HG02885 (cell line): Measurements from ENCODE around the gene PTBP3.
"Not testable (repeated sequence)": the region's sequence is repeated elsewhere in the genome, so short reads cannot be mapped to it uniquely, and the experiment has no call there.

Experiments
- ATAC-seq: cut with Tn5 transposase; IDR thresholded peaks from one replicate; pipeline ENCODE4 v1.9.1; 2021; ENCODE audit warnings: mild to moderate bottlenecking; ENCODE audit not compliant: unreplicated experiment, poor library complexity

PTBP3 gene

DNA sequence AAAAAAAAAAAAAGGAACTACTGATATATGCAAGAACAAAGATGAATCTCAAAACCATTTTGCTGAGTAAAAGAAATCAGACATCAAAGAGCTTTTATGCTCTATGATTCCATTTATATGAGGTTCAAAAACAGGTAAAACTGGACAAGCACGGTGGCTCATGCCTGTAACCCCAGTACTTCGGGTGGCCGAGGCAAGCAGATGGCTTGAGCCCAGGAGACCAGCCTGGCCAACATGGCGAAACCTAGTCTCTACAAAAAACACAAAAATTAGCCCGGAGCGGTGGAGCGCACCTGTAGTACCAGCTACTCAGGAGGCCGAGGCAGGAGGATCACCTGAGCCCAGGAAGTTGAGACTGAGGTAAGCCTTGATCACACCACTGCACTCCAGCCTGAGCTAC, 7.8 kb downstream of the PTBP3 start:
- ATAC-seq, result no peak

DNA sequence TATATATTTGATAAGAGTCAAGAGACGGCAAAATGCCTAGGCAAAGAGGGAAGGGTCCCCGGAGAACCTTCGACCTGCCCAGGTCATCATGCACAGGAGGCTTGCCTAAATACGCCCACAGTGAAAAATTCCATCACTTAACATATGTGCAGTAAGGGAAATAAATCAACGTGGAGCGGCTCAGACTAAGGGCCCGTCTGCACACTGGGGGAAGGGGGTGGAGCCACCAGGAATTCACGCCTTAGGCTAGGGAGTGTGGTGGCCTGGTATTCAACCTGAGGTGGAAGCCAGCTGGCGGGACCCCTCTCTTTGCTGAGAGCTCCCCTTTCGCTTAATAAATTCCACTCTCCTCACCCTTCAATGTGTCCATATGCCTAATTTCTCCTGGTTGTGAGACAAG, 8.3 kb downstream of the PTBP3 start:
- no peak for ATAC-seq

DNA sequence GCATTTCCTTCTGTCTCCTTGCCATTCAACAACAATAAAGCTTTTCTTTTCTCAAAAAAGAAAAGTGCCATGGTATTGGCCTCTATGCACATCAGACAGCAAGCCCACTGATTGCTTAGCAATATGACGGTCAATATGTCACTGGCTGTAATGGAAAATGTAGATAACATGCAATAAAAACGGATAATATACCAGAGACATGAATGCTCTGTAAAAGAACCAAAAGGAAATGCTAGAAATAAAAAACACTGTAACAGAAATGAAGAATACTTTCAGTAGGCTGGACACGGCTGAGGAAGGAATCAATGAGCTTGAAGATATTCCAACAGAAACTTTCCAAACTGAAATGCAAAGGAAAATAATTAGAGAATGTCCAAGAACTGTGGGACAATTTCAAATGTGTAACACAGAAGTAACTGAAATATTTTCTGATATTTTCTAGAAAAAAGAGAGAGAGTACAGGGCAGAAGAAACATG, 10.0 kb downstream of the PTBP3 start:
- ATAC-seq, result no peak

DNA sequence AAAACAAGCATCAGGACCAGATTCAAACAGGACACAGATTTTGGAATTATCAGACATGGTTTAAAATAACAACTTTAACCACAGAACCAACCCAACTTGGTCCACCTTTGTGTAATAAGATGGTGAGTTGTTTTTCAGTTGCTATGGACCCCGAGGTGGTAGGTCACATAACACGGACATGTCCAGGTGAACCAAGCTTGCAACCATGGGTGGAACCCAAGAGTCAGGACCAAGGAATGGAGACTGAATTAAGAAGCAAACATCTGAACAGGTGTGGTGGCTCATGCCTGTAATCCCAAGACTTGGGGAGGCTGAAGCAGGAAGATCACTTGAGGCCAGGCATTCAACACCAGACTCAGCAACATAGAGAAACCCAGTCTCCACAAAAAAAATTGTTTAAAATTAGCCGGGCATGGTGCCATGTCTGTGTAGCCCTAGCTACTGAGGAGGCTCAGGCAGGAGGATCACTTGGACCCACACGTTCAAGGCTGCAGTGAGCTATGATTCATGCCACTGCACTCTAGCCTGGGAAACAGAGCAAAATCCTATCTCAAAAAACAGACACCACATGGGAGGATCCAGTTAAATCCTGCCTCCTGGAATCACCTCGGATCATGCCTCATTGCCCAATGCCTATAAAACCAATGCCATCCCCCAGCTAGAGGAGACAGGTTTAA, 10.6 kb downstream of the PTBP3 start:
- ATAC-seq, result no peak

DNA sequence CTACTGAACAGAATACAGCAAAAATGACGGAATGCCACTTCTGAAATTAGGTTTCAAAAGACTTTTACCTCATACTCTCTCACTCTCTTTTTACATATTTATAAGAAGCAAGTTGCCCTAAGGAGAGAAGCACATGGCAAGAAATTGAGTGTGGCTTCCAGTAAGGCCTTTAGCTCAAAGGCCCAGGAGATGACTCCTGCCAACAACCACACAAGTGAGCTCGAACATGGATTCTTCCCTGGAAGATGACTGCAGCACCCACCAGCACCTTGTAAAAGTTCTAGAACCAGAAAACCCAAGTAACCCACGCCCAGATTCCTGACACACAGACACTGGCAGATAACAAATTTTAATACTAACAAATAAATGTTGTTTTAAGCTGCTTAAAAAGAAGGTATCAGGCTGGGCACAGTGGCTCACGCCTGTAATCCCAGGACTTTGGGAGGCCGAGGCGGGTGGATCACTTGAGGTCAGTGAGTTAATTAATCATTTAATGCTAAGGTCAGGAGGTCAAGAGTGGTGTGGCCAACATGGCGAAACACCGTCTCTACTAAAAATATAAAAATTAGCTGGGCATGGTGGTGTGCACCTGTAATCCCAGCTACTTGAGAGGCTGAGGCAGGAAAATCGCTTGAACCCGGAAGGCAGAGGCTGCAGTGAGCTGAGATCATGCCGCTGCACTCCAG, 17.0 kb downstream of the PTBP3 start:
- ATAC-seq, result no peak

DNA sequence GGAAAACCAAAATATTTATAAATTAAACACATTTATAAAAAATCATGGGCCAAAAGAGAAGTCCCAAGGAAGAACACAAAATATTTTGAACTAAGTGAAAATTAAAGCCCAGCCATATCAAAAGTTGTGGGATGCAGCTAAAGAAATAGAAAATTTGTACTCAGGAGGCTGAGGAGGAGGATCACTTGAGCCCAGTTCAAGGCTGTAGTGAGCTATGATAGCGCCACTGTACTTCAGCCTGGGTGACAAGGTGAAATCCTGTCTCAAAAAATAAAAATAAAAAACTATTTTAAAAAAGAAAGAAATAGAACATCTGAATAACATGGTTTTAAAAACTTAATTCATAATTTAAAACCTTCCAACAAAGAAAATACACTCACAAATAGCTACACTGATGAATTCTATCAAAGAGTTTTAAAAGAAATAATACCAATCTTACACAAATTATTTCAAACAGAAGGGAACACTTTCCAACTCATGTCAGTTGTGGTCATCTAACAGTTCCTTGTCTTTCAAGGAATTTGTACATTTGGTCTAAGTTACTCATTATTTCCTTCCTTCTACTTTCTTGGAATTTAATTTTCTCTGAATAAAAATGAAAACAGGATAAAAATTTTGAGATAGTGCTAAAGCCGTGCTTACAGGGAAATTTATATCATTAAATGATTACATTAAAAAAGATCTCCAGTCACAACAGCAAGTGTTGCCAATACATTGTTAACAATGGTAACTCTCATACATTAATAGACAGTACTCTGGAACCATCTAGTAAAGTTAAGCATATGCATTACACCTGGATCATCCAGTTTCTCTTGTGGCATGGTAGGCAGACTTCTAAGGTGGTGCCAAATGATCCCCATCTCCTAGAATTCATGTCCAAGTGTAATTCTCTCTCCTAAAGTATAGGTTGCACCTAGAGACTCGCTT, 17.8 kb downstream of the PTBP3 start:
- no peak for ATAC-seq

DNA sequence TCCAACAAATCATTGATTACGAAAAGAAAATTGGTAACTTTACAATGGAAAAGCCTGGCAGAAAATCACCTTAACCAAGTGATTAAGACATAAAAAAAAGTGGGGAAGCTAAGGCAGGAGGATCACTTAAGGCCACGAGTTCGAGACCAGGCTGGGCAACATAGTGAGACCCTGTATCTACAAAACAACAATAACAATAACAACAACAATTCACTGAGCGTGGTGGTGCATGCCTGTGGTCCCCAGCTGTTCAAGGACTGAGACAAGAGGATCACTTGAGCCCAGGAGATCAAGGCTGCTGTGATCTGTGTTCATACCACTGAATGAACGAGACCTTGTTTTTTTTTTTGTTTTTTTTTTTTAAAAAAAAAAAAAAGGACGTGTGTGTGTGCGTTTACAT, 21.3 kb downstream of the PTBP3 start:
- ATAC-seq, result no peak

DNA sequence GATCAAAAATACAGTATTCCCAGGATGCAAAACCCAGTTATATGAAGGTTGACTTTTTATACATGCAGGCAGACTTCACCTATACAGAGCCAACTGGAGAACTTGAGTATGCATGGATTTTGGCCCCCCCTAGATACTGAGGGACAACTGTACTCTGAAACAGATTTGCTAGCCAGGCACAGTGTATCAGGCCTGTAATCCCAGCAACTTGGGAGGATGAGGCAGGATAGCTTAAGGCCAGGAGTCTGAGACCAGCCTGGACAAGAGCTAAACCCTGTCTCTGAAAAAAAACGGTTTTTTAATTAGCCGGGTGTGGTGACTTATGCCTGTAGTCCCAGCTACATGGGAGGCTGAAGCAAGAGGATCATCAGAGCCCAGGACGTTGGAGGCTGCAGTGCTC, 21.9 kb downstream of the PTBP3 start:
- no peak for ATAC-seq

DNA sequence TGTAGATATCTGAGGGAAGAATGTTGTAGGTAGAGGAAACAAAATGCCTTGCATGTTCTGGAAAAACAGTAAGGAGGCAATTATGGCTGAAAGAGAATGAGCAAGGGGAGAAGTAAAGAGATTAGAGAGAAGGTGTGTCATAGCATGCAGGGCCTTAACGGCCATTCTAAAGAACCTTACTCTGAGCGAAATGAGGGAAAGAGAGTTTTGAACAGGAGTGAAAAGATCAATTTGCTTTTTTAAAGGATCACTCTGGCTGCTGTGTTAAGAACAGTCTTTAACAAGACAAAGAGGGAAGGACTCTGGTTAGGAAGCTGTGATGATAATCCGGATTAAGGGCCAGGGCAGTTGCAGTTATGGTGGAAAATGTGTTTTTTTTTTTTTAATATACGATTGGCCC, 22.6 kb downstream of the PTBP3 start:
- no peak for ATAC-seq

DNA sequence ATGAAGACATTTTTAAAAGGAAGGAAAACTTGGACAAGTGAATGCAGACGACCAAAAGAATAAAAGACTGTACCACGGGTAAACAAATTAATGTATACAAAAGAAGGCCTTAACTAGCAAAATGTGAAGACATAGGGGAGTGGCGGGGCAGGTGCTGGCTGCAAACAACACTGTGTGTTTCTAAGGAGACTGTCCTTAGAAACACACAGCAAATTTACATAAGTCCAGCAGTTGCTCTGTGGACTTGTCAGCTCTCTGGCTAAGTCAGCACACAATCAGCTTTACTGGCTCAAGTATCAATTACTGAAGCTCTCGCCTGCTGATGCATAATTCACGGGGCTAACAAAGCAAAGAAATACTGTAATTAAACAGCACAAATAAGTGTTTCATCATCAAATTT, 24.8 kb downstream of the PTBP3 start:
- no peak for ATAC-seq

DNA sequence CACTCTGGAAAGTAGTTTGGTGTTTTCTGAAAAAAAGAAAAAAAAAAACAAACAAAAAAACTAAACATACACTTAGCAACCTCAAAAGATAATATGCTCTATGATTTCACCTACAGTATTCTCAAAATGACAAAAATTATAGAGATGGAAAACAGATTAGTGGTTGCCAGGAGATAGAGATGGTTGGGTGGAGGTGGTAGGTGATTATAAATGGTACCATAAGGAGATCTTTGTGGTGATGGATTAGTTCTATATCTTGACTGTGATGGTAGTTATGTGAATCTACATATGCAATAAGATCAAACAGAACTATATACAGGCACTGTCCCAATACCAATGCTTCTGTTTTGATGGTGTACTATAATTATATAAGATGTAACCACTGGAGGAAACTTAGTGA, 32.0 kb downstream of the PTBP3 start:
- ATAC-seq, result no peak

DNA sequence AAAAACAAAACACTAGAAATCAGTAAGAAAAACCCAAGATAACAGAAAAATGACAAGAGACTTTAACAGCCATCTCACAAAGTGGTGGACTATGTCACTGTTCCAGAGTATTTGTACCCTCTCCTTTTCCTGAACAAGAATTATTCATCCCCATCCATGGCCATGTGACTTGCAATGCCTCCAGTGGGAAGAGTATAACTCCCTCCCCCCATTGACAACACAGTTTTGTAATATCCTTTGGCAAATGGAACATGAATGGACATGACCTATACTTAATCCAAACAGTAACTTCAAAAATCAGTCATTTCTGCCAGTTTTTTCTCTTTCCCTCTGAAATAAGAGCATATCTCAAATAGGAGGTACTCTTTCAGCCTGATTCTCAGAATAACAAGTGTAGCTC, 33.9 kb downstream of the PTBP3 start:
- no peak for ATAC-seq

DNA sequence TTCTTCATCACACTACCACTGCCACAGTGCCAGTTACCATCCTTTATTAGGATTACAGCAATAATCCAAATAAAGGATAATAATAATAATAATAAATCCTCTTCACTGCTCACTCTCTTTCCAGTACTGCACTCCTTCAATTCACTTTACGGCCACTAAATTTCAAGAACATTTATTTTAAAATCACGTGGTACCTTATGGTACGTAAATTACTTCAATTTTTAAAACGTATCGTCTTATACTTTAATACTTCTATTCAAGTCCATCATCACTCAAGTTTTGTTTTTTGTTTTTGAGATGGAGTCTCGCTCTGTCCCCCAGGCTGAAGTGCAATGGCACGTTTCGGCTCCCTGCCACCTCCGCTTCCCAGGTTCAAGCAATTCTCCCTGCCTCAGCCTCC, 36.5 kb downstream of the PTBP3 start:
- ATAC-seq, result no peak

DNA sequence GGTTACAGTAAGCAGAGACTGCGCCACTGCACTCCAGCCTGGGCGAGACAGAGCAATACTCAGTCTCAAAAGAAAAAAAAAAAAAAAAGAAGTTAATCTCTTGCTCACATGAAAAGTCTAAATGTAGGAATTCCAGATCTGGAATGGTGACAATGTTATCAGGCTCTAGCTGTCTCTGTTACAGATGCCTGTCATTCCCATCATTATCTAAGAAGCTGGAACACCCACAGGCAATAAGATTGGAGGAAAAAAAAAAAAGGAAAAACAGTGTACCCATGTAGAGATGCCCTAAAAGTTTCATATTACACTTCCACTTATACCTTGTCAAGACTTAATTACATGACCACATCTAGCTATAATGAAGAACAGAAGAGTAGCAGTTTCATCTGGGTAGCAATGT, 38.2 kb downstream of the PTBP3 start:
- ATAC-seq, result no peak

DNA sequence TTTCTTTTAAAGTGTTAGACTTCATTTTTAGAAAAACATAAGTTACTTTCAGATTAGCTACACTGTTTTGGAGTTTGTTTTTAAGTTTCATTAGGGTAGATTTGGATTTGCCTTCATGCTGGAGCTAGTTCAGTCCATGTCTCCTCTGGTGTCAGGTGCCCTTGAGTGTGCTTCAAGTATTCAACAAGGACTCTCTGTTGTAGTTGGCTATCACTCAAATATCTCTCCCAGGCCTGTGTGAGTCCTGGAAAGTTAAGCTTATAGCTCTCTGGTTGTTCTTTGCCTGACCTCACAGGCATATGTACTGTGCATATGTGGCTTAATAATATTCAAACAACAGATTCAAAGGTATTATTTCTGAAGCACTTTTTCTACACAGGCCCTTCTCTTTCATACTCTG, 45.4 kb downstream of the PTBP3 start:
- no peak for ATAC-seq

DNA sequence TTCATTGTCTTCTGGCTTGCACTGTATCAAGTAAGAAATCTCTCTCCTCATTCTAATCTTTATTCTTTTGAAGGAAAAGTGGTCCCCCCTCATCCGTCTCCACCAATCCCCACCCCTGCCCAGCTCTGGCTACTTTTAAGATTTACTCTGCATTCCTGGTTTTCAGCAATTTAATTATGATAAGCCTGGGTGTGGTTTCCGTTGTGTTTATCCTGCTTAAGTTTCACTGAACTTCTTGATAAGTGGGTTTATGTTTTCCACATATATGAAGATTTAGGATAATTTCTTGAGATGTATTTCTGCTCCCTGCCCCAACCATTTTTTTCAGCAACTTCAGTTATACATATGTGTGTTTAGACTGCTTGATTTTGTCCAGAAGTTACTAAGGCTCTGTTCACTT, 46.5 kb downstream of the PTBP3 start:
- ATAC-seq, result no peak

DNA sequence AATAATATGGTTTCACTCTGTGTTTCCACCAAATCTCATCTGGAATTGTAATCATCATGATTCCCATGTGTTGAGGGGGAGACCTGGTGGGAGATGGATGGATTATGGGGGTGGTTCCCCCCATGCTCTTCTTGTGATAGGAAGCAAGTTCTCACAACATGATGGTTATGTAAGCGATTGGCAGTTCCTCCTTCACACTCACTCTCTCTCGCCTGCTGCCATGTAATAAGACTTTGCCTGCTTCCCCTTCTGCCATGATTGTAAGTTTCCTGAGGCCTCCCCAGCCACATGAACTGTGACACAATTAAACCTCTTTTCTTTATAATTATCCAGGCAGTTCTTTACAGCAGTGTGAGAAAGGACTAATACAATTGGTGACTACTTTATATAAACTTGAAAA, 48.4 kb downstream of the PTBP3 start:
- ATAC-seq, result no peak

DNA sequence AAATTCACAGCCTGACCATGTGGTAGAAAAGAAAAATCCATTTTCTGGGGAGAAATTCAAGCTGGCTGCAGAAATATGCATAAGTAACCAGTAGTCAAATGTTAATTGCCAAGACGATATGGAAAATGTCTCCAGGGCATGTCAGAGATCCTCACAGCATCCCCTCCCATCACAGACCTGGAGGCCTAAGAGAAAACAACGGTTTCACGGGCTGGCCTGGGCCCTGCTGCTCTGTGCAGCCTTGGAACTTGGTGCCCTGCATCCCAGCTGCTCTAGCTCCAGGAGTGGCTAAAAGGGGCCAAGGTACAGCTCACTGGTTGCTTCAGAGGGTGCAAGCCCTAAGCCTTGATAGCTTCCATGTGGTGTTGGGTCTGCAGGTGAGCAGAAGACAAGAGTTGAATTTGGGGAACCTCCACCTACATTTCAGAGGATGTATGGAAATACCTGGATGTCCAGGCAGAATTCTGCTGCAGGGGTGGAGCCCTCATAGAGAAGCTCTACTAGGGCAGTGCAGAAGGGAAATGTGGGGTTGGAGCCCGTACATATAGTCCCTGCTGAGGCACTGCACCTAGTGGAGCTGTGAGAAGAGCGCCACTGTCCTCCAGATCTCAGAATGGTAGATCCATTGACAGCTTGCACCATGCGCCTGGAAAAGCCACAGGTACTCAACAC, 49.7 kb downstream of the PTBP3 start:
- no peak for ATAC-seq

DNA sequence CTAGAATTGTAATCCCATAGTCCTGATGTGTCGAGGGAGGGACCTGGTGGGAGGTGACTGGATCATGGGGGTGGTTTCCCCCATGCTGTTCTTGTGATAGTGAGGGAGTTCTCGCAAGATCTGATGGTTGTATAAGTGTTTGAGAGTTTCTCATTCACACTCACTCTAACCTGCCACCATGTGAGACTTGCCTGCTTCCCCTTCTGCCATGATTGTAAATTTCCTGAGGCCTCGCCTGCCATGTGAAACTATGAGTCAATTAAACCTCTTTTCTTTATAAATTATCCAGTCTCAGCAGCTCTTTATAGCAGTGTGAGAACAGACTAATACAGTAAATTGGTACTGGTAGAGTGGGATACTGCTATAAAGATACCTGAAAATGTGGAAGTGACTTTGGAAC, 50.6 kb downstream of the PTBP3 start:
- ATAC-seq, result not testable (repeated sequence)

DNA sequence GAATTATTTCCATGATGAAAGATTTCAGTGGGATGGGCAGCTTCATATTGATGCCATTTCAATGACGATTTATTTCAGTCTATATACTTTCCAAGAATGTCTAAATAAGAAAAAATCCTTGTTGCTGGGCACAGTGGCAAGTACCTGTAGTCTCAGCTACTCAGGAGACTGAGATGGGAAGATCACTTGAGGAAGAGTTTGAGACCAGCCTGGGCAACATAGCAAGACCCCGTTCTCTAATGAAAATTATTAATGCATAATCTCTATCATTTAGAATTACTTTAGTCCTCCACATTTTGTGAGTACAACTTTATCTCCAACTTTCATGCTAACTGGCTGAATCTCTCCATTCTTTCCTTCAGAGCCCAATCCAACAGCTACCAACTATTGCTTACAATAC, 52.5 kb downstream of the PTBP3 start:
- ATAC-seq, result no peak

DNA sequence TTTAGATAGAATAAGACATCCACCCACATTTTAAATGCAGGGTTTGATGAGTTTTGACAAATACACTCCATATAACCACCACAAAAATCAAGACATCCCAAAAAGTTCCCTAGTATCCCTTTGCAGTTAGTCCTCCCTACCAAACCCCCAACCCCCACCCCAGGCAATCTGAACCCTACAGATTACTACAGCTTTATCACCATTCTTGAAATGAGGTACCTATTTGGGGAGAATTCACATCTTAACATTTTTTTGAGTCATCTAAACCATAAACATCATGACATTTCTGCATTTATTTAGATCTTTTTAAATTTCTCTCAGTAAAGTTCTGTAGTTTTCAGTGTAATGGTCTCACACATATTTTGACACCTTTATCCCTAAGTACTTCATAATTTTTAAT, 53.9 kb downstream of the PTBP3 start:
- no peak for ATAC-seq
